ENCODE measurements around the gene RAI14.

GRCh38 chr5:34881246-34881645 is 225.1 kb downstream of the RAI14 start:
- no peak for TF ChIP-seq CTCF (conservative IDR thresholded peaks at IDR 0.05)
- no peak for TF ChIP-seq ZFX (IDR thresholded peaks at IDR 0.05)

Measured in C4-2B (cell line).